AG09309 (cell line): ENCODE results near the gene NCF2.
A peak's percentile ranks its signal among the peaks of the same experiment; 100 is the strongest.

Experiments used
- DNase-seq: peaks from one replicate; pipeline ENCODE4 v3.0.0-alpha.2; 2010; ENCODE audit warnings: low read depth
- H3K4me3 ChIP-seq: 2 replicates; pipeline ENCODE4 v1.5.1; 2011; ENCODE audit warnings: mild to moderate bottlenecking, low read depth, low read length, moderate library complexity; ENCODE audit not compliant: control insufficient read depth
- CTCF ChIP-seq: IDR thresholded peaks from 2 replicates; pipeline ENCODE4 v1.5.1; 2011; ENCODE audit warnings: mild to moderate bottlenecking, low read depth, low read length, inconsistent platforms; ENCODE audit not compliant: insufficient read depth, control insufficient read depth; ENCODE audit errors: missing control alignments

Gene NCF2

GRCh38 chr1:183609759-183610452 lies 19.6 kb upstream of the NCF2 start:
- TF ChIP-seq CTCF: no peak
- DNase-seq: no peak
- H3K4me3 ChIP-seq: no peak overlapping the region

GRCh38 chr1:183609313-183609712 lies 19.1 kb upstream of the NCF2 start:
- DNase-seq: peak; percentile 59
- no peak overlapping the region for H3K4me3 ChIP-seq
- peak; percentile 72 for TF ChIP-seq CTCF

- no peak for TF ChIP-seq CTCF
- no peak overlapping the region for H3K4me3 ChIP-seq
- DNase-seq: no peak
Measured at GRCh38 chr1:183607322-183607980, 17.2 kb upstream of the NCF2 start.

- H3K4me3 ChIP-seq: no peak overlapping the region
- no peak for TF ChIP-seq CTCF
- no peak for DNase-seq
Measured at GRCh38 chr1:183605904-183606303, 15.6 kb upstream of the NCF2 start.

- H3K4me3 ChIP-seq: no peak overlapping the region
- no peak for TF ChIP-seq CTCF
- DNase-seq: no peak
Measured at GRCh38 chr1:183604815-183605214, 14.6 kb upstream of the NCF2 start.

GRCh38 chr1:183604038-183604808 lies 14.0 kb upstream of the NCF2 start:
- no peak overlapping the region for H3K4me3 ChIP-seq
- no peak for TF ChIP-seq CTCF
- peak; percentile 73 for DNase-seq
